ENCODE results near the gene CCNYL1.
A peak's percentile ranks its signal among the peaks of the same experiment; 100 is the strongest.
"Not testable (repeated sequence)": the region's sequence is repeated elsewhere in the genome, so short reads cannot be mapped to it uniquely, and the experiment has no call there.

CCNYL1 gene

GRCh38 chr2:207697411-207697810 is 14.0 kb upstream of the CCNYL1 start:
- no peak for DNase-seq (ENCODE audit: low read depth)

- DNase-seq (ENCODE audit: low read depth), result no peak
Measured at GRCh38 chr2:207698301-207698700, 13.1 kb upstream of the CCNYL1 start.

GRCh38 chr2:207704078-207704477 is 7.4 kb upstream of the CCNYL1 start:
- DNase-seq (ENCODE audit: low read depth), result no peak

- no peak for DNase-seq (ENCODE audit: low read depth)
Measured at GRCh38 chr2:207704671-207705070, 6.8 kb upstream of the CCNYL1 start.

- DNase-seq (ENCODE audit: low read depth), result no peak
Measured at GRCh38 chr2:207706936-207707860, 4.2 kb upstream of the CCNYL1 start.

- peak; percentile 34 for DNase-seq (ENCODE audit: low read depth)
Measured at GRCh38 chr2:207711750-207712530, 500 bp downstream of the CCNYL1 start.

- DNase-seq (ENCODE audit: low read depth), result no peak
Measured at GRCh38 chr2:207716056-207716455, 4.6 kb downstream of the CCNYL1 start.

GRCh38 chr2:207718521-207718920 is 7.1 kb downstream of the CCNYL1 start:
- no peak for DNase-seq (ENCODE audit: low read depth)

GRCh38 chr2:207719008-207719407 is 7.6 kb downstream of the CCNYL1 start:
- DNase-seq (ENCODE audit: low read depth), result no peak

- not testable (repeated sequence) for DNase-seq (ENCODE audit: low read depth)
Measured at GRCh38 chr2:207719655-207720054, 8.2 kb downstream of the CCNYL1 start.

GRCh38 chr2:207720517-207721187 is 9.2 kb downstream of the CCNYL1 start:
- DNase-seq (ENCODE audit: low read depth), result no peak

GRCh38 chr2:207722773-207723424 is 11.5 kb downstream of the CCNYL1 start:
- DNase-seq (ENCODE audit: low read depth), result no peak

GRCh38 chr2:207723425-207723787 is 12.0 kb downstream of the CCNYL1 start:
- not testable (repeated sequence) for DNase-seq (ENCODE audit: low read depth)

- DNase-seq (ENCODE audit: low read depth), result no peak
Measured at GRCh38 chr2:207724113-207724512, 12.7 kb downstream of the CCNYL1 start.

- DNase-seq (ENCODE audit: low read depth), result no peak
Measured at GRCh38 chr2:207725873-207726578, 14.6 kb downstream of the CCNYL1 start.

- DNase-seq (ENCODE audit: low read depth), result no peak
Measured at GRCh38 chr2:207727261-207727660, 15.8 kb downstream of the CCNYL1 start.

- no peak for DNase-seq (ENCODE audit: low read depth)
Measured at GRCh38 chr2:207729465-207729998, 18.1 kb downstream of the CCNYL1 start.

- DNase-seq (ENCODE audit: low read depth), result no peak
Measured at GRCh38 chr2:207731138-207731537, 19.7 kb downstream of the CCNYL1 start.

GRCh38 chr2:207733597-207734240 is 22.3 kb downstream of the CCNYL1 start:
- DNase-seq (ENCODE audit: low read depth), result no peak

GRCh38 chr2:207734264-207734635 is 22.8 kb downstream of the CCNYL1 start:
- no peak for DNase-seq (ENCODE audit: low read depth)

All from stimulated activated CD8-positive, alpha-beta memory T cell treated with anti-CD3 and anti-CD28 coated beads, Interleukin-12 subunit alpha, Interleukin-12 subunit beta, amount 100 ng/mL, for 4 hours (primary cell).